GM12864 (cell line): ENCODE results near the gene HPN.

Source experiments
- DNase-seq: peaks from one replicate; pipeline ENCODE4 v3.0.0-alpha.2; 2011; ENCODE audit warnings: low read depth
- H3K4me3 ChIP-seq: 2 replicates; pipeline ENCODE4 v1.5.1; 2011; ENCODE audit warnings: mild to moderate bottlenecking, low read depth, low read length, control low read depth
- CTCF ChIP-seq: IDR thresholded peaks from 2 replicates; pipeline ENCODE4 v1.5.1; 2011; ENCODE audit warnings: low read depth, mild to moderate bottlenecking, moderate library complexity, low read length, control low read depth, inconsistent platforms; ENCODE audit errors: missing control alignments

The HPN gene

GRCh38 chr19:35068941-35069634 is 27.6 kb downstream of the HPN start:
- TF ChIP-seq CTCF = no peak
- H3K4me3 ChIP-seq = no peak overlapping the region
- no peak for DNase-seq

- TF ChIP-seq CTCF = no peak
- DNase-seq = no peak
- H3K4me3 ChIP-seq = no peak overlapping the region
Observed at GRCh38 chr19:35069696-35070095, 28.2 kb downstream of the HPN start.

GRCh38 chr19:35070471-35070870 is 28.9 kb downstream of the HPN start:
- no peak overlapping the region for H3K4me3 ChIP-seq
- no peak for TF ChIP-seq CTCF
- no peak for DNase-seq

GRCh38 chr19:35073516-35073915 is 32.0 kb downstream of the HPN start:
- DNase-seq = no peak
- no peak for TF ChIP-seq CTCF
- H3K4me3 ChIP-seq = no peak overlapping the region

GRCh38 chr19:35073941-35074340 is 32.4 kb downstream of the HPN start:
- H3K4me3 ChIP-seq = no peak overlapping the region
- DNase-seq = no peak
- no peak for TF ChIP-seq CTCF

GRCh38 chr19:35074426-35075201 is 33.1 kb downstream of the HPN start:
- no peak for DNase-seq
- no peak overlapping the region for H3K4me3 ChIP-seq
- no peak for TF ChIP-seq CTCF
